HG02970 (cell line): ENCODE results near the gene PIPOX.

ENCODE experiments used
- ATAC-seq: cut with Tn5 transposase; IDR thresholded peaks from one replicate; pipeline ENCODE4 v1.9.1; 2021; ENCODE audit warnings: mild to moderate bottlenecking, moderate library complexity, moderate number of reproducible peaks; ENCODE audit not compliant: unreplicated experiment, low FRiP score

Gene PIPOX

GRCh38 chr17:29018788-29019474, 24.0 kb upstream of the PIPOX start:
- no peak for ATAC-seq

GRCh38 chr17:29019475-29020181, 23.3 kb upstream of the PIPOX start:
- no peak for ATAC-seq

- ATAC-seq, result no peak
These were observed 22.4 kb upstream of the PIPOX start for GRCh38 chr17:29020576-29020975.

- ATAC-seq, result no peak
These were observed 21.7 kb upstream of the PIPOX start for GRCh38 chr17:29021226-29021625.

- no peak for ATAC-seq
These were observed 20.9 kb upstream of the PIPOX start for GRCh38 chr17:29022074-29022473.

GRCh38 chr17:29024316-29024952, 18.5 kb upstream of the PIPOX start:
- no peak for ATAC-seq

- no peak for ATAC-seq
These were observed 11.5 kb upstream of the PIPOX start for GRCh38 chr17:29031488-29031887.

GRCh38 chr17:29032013-29032856, 10.7 kb upstream of the PIPOX start:
- ATAC-seq, result no peak

GRCh38 chr17:29032857-29033197, 10.1 kb upstream of the PIPOX start:
- no peak for ATAC-seq

- ATAC-seq, result no peak
These were observed 8.4 kb upstream of the PIPOX start for GRCh38 chr17:29034510-29034909.

- ATAC-seq, result no peak
These were observed 6.4 kb upstream of the PIPOX start for GRCh38 chr17:29036584-29036983.

- ATAC-seq, result no peak
These were observed 5.2 kb upstream of the PIPOX start for GRCh38 chr17:29037739-29038084.

- ATAC-seq, result no peak
These were observed 4.7 kb upstream of the PIPOX start for GRCh38 chr17:29038085-29038795.

GRCh38 chr17:29039764-29040598, 3.0 kb upstream of the PIPOX start:
- ATAC-seq, result no peak

- ATAC-seq, result no peak
These were observed 1.9 kb upstream of the PIPOX start for GRCh38 chr17:29041091-29041490.

GRCh38 chr17:29041571-29041970, 1.4 kb upstream of the PIPOX start:
- ATAC-seq, result no peak

GRCh38 chr17:29042026-29042678, 789 bp upstream of the PIPOX start:
- ATAC-seq, result no peak

GRCh38 chr17:29043539-29044145, 701 bp downstream of the PIPOX start:
- ATAC-seq, result no peak

- ATAC-seq, result no peak
These were observed 2.1 kb downstream of the PIPOX start for GRCh38 chr17:29045026-29045425.
